HG03066 (cell line): Measurements from ENCODE around the gene PRELP.

Experiments used
- ATAC-seq: cut with Tn5 transposase; IDR thresholded peaks from one replicate; pipeline ENCODE4 v1.9.1; 2021; ENCODE audit warnings: low read depth; ENCODE audit not compliant: unreplicated experiment

Gene PRELP

DNA sequence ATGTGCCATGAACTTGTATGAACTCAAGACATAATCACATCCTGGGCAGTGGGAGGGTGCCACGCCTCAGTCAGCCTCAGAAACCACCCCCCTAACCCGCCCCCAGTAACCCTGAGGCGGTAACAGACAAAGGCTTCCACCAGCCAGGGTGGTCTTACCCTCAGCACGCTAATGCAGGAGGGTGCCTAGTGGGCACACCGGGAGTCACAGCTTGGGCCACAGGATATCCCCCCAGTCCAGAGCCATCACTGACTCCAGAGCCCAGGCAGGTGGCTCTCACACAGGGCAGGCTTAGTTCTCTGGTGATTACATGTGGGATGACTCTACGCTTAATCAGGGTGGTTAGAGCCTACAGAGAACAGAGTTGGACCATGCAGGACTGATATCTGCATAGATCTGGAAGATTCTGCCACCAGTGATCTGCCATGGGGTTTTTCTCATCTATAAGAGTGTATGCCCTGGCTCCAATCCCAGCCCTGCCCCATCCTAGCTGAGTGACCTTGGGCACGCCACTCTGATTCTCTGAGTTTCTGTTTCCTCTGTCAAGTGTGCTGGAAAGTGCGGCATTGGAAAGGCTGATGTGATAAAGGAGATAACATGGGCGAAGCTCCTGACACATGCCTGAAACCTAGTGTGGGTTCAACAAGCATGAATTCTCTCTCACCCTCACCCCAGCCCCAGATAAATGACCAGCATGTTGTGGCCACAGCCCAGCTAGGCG, 45.6 kb downstream of the PRELP start:
- ATAC-seq, result no peak

DNA sequence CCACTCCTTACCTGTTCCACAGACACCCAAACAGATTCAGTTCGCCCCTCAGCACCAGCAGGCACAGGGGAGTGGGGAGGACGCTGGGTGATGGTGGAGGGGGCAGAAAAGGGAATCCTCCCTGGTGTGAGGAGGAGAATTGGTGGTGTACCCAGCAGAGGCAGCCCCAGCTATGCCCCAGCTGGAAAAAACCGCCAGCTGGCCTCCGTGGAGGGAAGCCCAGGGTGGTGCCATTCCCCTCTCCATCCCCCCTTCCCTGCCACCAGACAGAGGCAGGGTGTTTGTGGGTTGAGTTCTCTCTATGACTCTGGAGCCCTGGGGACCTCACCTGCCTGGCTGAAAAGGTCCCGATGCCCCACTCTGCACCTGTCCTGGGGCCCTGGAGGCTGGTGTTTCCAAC, 46.2 kb downstream of the PRELP start:
- ATAC-seq, result no peak

DNA sequence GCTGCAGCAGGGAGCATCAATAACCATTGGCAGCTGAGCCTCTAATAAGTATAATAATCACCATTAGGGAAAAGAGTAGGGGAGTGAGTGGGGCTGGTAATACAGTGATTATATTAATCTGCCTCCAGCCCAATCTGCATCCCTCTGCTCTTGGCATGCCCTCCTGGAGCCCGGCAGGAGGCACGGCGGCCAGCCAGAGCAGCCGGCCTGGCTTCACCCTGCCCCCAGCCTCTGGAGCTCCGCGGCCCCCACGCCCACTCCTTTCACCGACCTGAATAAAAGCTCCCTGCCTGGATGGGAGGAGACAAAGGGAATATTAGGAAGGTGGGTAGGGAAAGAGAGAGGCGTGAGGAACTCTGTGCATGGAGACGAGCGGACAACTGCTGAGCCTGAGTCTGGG, 46.6 kb downstream of the PRELP start:
- no peak for ATAC-seq

DNA sequence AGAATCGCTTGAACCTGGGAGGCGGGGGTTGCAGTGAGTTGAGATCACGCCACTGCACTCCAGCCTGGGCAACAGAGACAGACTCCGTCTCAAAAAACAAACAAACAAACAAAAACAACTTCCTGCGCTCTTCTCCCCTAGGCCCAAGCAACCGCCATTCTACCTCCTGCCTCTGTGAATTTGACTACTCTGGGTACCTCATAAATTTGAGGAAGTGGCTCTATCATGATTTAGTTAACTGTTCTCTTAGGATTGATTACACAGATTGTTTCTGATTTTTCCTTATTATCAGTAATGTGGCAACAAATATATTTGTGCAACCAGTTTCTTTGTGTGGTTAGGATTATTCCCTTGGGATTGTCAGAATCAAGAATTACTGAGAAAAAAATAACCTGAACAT, 48.1 kb downstream of the PRELP start:
- no peak for ATAC-seq

DNA sequence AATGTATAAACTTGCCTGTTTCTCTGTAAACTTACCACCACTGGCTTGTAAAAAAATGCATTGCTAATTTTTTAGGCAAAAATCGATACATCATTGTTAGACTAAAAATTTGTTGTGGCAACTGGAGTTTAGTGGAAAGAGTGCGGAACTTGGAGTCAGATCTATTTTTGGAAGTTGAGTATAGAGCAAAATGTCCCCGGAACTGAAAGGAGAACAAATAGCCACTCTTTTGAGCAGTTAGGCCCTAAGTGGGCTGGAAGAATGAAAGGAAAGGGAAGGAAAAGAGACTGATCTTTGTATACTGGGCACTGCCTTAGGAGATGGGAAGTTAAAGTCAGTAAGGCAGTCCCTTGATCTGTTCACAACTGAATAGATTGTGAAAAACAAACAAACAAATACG, 48.5 kb downstream of the PRELP start:
- ATAC-seq, result no peak

DNA sequence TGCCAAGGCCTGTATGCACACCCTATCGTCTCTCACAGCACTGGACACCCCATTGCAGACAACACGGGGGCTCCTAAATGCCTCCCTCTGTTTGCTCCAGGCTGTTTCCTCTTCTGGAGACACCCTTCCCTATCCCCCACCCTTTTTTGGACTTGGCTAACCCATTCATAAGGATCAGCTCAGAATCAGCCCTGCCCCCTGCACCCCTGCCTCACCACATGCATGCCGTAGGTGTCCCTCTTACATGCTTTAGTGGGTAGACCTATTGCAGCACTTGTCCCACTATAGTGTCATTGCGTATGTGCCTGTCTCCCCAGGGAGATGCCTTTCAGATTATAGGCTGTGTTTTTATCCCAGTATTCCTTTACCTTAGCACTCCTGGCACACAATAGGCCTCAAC, 49.2 kb downstream of the PRELP start:
- ATAC-seq, result no peak

DNA sequence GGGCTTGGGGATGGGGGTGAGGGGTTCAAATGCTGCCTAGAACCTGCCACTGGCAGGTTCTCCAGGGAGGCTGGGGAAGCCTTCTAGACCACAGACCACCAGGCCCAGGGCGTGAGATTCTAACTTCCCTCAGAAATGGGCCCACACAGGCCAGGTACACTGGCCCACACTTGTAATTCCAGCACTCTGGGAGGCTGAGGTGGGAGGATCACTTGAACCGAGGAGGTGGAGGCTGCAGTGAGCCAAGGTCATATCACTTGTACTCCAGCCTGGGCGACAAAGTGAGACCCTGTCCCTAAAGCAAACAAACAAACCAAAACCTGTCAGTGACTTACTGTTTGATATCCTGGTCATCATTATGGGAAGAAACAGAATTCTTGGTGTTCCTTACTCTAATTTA, 50.1 kb downstream of the PRELP start:
- ATAC-seq, result no peak

DNA sequence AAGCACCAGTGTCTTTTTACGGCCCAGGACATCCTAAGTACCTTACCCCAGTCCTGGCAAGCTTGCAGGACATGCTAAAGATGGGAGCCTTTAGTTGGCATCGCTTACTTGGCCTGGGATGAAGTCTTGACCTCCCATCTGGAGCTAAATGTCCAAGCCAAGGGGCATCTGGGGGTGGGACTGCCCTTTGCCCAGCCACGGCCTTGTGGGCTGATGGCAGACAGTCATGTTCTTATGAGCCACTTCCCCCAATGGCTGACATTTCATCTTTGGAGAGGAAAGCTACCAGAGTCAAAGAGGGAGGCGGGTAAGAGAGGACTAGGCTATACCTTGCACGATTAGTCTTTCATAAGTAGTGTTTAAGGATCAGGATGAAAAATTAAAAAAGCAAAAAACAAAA, 50.5 kb downstream of the PRELP start:
- no peak for ATAC-seq

DNA sequence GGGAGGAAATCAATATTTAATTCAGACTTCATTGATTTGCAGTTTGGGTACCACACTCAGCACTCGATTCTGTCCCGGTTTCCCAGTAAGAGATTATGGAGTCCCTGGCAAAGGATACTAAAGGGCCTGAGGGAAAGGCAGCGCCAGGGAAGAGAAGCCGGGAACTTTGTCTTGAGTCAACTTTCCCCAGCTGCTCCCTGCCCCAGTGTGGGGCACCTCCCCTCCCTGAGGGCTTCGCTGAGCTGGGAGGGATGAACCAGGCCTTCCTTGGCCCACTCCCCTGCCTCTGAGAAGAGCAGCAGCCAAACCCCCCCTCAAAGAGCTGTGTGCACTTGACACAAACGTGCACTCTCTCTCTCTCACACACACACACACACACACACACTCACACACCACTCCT, 51.0 kb downstream of the PRELP start:
- ATAC-seq, result no peak

DNA sequence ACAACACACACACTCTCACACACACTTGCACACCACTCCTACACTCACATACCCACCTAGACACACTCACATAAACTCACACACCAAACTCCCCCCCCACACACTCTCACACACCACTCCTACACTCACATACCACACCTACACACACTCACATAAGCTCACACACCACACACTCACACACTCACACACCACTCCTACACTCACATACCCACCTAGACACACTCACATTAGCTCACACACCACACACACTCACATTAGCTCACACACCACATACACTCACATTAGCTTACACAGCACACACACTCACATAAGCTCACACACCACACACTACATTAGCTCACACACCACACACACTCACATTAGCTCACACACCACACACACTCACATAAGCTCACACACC, 51.4 kb downstream of the PRELP start:
- no peak for ATAC-seq

DNA sequence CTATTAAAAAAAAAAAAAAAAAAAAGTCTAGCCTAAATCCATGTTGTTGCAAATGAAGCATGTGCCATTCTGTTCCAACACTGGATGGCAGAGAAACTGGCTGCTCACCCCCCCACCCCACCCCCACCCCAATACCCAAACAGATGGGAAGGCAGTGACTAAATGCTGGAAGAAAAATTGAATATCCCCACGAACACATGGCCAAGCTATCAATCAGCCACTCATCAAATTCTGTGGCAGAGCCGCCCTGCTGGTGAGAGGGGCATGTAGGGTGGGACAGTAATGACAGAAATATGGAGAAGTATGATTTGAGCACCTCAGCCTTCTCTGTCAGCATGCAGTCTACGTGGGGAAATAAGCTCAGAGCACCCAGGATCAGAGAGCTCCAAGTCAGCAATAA, 52.5 kb downstream of the PRELP start:
- no peak for ATAC-seq

DNA sequence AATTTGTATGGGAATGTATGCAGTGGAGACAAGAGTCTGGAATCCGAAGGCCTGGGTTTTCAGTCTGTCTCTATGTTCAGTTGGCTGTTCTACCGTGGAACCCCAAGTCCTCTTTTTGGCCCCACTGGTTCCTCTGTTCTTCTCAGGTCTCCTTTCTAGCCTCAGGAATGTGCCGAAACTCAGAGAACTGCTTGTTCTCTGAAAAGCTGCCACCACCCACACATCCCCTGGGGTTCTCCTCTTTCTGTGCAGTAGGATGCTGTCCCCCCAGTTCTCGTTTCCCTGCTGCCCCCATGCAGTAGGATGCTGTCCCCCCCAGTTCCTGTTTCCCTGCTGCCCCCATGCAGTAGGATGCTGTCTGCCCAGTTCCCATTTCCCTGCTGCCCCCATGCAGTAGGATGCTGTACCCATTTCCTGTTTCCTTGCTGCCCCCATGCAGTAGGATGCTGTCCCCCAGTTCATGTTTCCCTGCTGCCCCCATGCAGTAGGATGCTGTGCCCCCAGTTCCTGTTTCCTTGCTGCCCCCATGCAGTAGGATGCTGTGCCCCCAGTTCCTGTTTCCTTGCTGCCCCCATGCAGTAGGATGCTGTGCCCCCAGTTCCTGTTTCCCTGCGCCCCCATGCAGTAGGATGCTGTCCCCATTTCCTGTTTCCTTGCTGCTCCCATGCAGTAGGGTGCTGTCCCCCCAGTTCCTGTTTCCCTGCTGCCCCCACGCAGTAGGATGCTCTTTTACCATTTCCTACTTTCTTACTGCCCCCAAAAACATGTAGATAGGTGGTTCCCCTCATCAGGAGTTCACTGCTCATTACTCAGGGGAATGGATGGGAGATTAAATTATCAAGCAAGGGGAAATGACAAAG, 53.6 kb downstream of the PRELP start:
- ATAC-seq, result no peak

DNA sequence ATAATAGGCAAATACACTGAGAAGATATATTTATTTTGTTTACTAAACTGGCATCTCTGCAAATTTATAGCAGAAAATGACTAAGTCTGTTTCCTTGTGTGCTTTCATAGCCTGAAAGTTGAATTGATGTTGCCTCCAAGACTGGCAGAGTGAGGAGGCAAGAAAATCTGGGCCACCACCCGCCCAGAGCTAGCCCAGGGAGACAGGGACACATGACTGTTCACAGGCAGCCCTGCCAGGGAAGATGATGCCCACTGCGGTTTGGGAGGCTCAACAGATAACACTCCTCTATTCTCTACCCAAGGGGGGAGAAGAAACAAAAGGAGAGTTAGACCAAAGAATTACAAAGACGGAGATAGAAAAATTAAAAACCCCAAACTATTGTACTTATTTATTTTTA, 55.5 kb downstream of the PRELP start:
- no peak for ATAC-seq

DNA sequence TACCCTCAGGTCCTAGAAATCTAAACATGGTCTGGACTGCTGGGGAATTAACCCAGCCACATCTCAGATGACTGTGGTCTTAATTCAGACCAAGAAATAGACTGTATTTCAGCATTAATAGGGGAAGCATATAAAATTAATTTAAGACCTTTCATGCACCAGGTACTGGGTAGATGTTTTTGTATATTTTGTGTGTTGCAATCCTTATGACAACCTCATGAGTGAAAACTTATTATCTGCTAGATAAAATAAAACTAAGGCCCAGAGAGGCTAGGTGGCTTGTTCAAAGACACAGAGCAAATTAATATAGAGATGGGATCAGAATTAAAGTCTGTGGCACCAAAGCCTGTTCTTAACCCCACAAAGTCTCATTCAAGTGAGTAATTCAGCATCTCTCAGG, 58.4 kb downstream of the PRELP start:
- ATAC-seq, result no peak

DNA sequence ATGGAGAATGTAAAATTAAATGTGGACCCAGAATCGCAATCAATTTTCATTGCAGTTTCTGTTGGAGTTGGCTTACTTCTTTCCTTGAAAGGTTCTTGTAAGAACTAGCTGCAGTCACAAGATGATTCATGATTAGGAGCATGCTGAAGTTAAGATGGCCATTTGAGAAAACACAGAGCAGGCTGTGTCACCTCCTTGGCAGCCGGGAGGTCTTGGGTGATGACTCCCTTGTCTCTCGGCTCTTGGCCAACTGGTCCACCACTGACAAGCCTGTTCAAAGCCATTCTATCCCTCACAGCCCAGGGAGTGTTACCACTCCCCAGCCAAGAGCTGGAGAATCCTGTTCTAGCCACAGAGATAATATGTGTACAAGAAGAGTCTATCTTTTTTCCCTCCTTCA, 58.9 kb downstream of the PRELP start:
- no peak for ATAC-seq

DNA sequence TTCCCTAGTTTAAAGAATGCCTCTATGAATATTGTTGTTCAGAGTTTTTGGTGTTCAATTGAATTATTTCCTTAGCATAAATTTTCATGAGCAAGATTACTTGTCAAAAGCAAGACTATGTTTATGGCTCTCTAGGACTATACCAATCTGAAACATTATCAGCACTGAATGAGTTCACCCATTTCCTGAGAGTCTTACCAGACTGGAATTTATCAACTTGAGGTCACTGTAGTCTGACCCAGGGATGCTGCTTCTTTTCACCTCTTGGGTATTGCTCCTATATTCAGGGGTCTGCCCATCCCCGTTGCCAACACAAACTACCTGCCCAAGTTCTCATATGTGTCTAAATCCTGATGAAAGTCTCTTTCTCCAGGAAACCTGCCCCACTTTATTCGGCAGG, 61.0 kb downstream of the PRELP start:
- no peak for ATAC-seq

DNA sequence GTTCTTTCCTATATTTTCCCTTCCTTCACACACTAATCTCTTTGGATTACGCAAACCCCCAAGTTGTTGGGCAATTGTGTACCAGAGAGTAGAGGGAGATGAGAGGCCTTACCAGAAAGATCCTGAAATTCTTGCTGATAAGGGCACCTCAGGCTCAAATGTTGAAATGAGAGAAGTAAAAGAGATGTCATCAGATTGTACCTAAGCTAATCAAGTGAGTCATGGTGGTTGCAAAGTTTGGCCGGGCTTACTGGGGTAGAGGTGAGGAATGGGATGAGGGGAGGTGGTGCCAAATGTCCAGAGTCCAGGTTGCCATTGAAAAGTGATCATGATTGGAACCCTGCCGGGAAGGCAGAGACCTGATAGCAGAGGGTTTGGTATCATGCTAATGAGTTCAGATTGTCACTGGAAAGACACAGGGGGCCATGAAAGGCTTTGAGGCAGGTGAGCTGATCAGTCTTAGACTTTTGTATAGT, 61.4 kb downstream of the PRELP start:
- ATAC-seq, result no peak

DNA sequence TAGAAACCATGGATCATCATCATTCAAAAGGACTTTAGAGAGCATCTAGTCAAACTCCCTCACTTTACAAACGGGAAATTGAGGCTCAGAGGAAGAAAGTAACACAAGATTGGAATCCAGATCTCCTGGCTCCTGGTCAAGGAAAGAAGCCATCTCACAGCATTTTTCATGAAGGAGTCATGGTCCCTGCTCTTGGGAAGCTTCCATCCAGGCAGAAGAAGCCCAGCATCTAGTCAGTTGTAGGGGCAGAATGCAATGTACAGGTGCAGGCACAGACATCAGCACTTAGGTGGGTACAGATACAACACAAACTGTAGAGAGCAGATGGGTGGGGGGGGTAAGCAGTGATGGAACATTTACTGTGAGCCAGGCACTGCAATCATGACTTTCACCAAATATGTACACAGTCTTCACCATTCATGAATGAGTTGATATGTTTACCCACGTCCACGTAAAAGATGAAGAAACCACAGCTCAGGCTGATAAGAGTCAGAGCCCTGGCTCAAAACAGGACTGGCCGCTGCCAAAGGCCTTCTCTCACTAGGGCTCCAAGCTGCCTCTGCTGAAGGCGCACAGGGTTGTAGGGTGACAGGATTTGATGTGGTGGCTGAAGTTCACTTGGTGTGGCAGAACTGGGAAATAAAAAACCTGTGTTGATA, 62.3 kb downstream of the PRELP start:
- no peak for ATAC-seq

DNA sequence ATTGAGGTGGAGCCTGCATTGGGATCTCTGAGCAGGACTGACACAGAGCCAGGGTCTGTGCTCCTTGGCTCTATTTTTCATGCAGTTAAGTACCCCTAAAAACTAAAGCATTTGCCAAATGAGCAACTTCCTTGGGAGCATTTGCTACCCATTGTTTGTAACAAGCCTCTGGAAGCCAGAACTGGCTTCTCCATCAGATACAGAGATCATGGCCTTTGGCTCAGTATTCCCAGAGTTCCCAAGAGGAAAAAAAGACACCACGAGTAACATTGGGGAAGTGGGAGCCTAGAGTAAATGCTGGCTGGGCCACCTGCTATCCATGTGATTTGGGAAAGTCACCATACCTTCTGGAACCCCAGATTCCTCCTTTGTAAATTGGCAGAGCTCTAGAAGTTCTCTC, 63.1 kb downstream of the PRELP start:
- ATAC-seq, result no peak

DNA sequence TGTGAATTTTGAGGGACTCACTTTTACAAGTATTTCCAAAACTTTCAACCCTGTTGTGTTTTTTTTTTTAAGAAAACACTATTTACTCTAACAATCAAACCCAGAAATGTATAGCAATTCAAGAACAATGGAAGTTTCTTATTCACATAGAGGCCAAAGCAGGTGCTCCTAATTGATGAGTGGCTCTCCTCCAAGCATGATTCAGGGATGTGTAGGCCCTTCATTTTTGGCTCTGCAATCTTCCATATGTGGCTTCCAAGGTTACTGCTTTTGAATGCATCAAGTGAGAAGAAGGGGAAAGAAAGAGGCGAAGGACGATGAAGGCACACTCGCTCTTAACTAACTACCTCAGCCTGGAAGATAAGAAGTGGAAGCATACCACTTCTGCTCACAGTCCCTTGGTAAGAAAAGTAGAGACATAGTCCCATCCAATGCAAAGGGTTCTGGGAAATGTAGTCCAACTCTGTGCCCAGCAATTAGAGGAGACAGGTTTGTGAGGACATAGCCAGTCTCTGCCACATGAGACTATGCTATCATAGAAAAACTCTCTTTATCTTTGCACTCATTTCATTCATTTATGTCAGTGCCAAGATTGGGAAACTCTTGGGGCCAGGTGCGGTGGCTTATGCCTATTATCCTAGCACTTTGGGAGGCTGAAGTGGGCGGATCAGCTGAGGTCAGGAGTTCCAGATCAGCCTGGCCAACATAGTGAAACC, 64.4 kb downstream of the PRELP start:
- no peak for ATAC-seq
